Endothelial cell of umbilical vein (primary cell): ENCODE data around the gene ITGA5. TPM values are rescaled to one million over a fixed set of nuclear protein-coding genes. Genes with fewer than 3 reads are reported as not detected.

ENCODE experiments used
- BruUV-seq: library from RNA; stranded (reverse); fragments of 400-500 nt; replicated peaks from 2 replicates; lab custom pipeline; 2021; lab: Mats Ljungman, UMichigan
- CTCF ChIA-PET: fragments of 300-600, 350-600 bp; sonication (Branson Sonifier 250); formaldehyde crosslinking; loops from one replicate; lab custom pipeline; 2021; ENCODE audit warnings: antibody characterized with exemption, inconsistent platforms; lab: Charles Lee
- POLR2A ChIA-PET: fragments of 300-600, 350-600 bp; sonication (Branson Sonifier 250); formaldehyde crosslinking; loops from one replicate; lab custom pipeline; 2021; ENCODE audit warnings: antibody characterized with exemption, inconsistent platforms; lab: Charles Lee
- DNase-seq: peaks from one replicate; pipeline ENCODE4 v3.0.0-alpha.2; 2011; ENCODE audit warnings: low read depth, low spot score
- FAIRE-seq: peaks from 2 replicates; lab custom pipeline; 2011; peaks lifted over from hg19 to GRCh38; lab: Jason Lieb, UNC
- H2AFZ ChIP-seq: 2 replicates; pipeline ENCODE4 v1.6.0; 2012; ENCODE audit warnings: low read depth, low read length, control low read depth, inconsistent platforms
- H3K27ac ChIP-seq: 2 replicates; pipeline ENCODE4 v1.5.1; 2011; ENCODE audit warnings: low read depth, mild to moderate bottlenecking, control low read depth, low read length, moderate library complexity; ENCODE audit not compliant: insufficient read depth
- H3K27me3 ChIP-seq, 2 experiments: 2 replicates each; pipeline versions ENCODE4 v1.6.0 to v1.6.1; 2011; ENCODE audit warnings: low read length in 2 of 2, mixed read lengths in 1 of 2; ENCODE audit not compliant: control insufficient read depth in 2 of 2, insufficient read depth in 2 of 2
- H3K36me3 ChIP-seq, 2 experiments: 2 replicates in 1 of 2; 3 replicates in 1 of 2; pipeline ENCODE4 v1.5.1; 2011; ENCODE audit warnings: low read length in 2 of 2, mild to moderate bottlenecking in 1 of 2, moderate library complexity in 1 of 2; ENCODE audit not compliant: control insufficient read depth in 2 of 2, insufficient read depth in 2 of 2; ENCODE audit errors: extremely low read depth in 1 of 2
- H3K4me1 ChIP-seq: 3 replicates; pipeline ENCODE4 v1.5.1; 2011; ENCODE audit warnings: mild to moderate bottlenecking, low read length; ENCODE audit not compliant: control insufficient read depth, insufficient read depth; ENCODE audit errors: extremely low read depth
- H3K4me2 ChIP-seq: 2 replicates; pipeline ENCODE4 v1.6.1; 2011; ENCODE audit warnings: low read length, control low read depth, mixed read lengths; ENCODE audit not compliant: insufficient read depth
- H3K4me3 ChIP-seq, 3 experiments: fragments of 200-600 bp in 1 of 3; sonication (generic), shearing (Covaris generic) in 1 of 3; replicated peaks in 1 of 3; 2 replicates each; pipeline ENCODE4 v1.5.1; 2011 to 2016; ENCODE audit warnings: control low read depth in 3 of 3, low read length in 3 of 3, mild to moderate bottlenecking in 2 of 3, inconsistent platforms in 1 of 3, low read depth in 1 of 3, moderate library complexity in 1 of 3; ENCODE audit not compliant: insufficient read depth in 1 of 3
- H3K79me2 ChIP-seq: 2 replicates; pipeline ENCODE4 v1.6.0; 2012; ENCODE audit warnings: low read length, inconsistent platforms; ENCODE audit not compliant: control insufficient read depth, insufficient read depth
- H3K9ac ChIP-seq: replicated peaks from 2 replicates; pipeline ENCODE3; 2011; ENCODE audit warnings: low read length, control low read depth; ENCODE audit not compliant: insufficient read depth; ENCODE audit errors: extremely low read depth
- H3K9me1 ChIP-seq: replicated peaks from 3 replicates; pipeline ENCODE4 v1.6.0; 2011; ENCODE audit warnings: mild to moderate bottlenecking, low read length; ENCODE audit not compliant: control insufficient read depth, insufficient read depth; ENCODE audit errors: extremely low read depth
- H3K9me3 ChIP-seq: replicated peaks from 2 replicates; pipeline ENCODE4 v1.5.1; 2012; ENCODE audit warnings: low read length, inconsistent platforms; ENCODE audit not compliant: control insufficient read depth, insufficient read depth
- H4K20me1 ChIP-seq: replicated peaks from 2 replicates; pipeline ENCODE3; 2011; ENCODE audit warnings: mild to moderate bottlenecking, low read length; ENCODE audit not compliant: control insufficient read depth, insufficient read depth; ENCODE audit errors: extremely low read depth
- EZH2 ChIP-seq: IDR thresholded peaks from 2 replicates; pipeline ENCODE4 v1.6.1; 2012; ENCODE audit warnings: borderline replicate concordance, low read depth, mild to moderate bottlenecking, moderate library complexity, low read length, inconsistent platforms; ENCODE audit not compliant: severe bottlenecking
- FOS ChIP-seq: IDR thresholded peaks from 2 replicates; pipeline ENCODE4 v1.6.1; 2011; ENCODE audit warnings: mild to moderate bottlenecking, low read length, moderate library complexity, borderline replicate concordance; ENCODE audit not compliant: insufficient read depth
- GATA2 ChIP-seq: IDR thresholded peaks from 2 replicates; pipeline ENCODE4 v1.7.0; 2011; ENCODE audit warnings: low read depth, mild to moderate bottlenecking, moderate library complexity, mixed read lengths, low read length; ENCODE audit not compliant: insufficient read length, insufficient read depth
- JUN ChIP-seq: IDR thresholded peaks from 2 replicates; pipeline ENCODE4 v1.6.1; 2011; ENCODE audit warnings: borderline replicate concordance, low read depth; ENCODE audit not compliant: insufficient read length, insufficient read depth
- MAX ChIP-seq: IDR thresholded peaks from 2 replicates; pipeline ENCODE4 v1.6.1; 2011; ENCODE audit not compliant: insufficient read depth, insufficient read length
- MYC ChIP-seq: IDR thresholded peaks from one replicate; pipeline ENCODE4 v1.6.1; 2011; ENCODE audit warnings: mild to moderate bottlenecking, low read depth, low read length
- POLR2A ChIP-seq: IDR thresholded peaks from 2 replicates; pipeline ENCODE4 v1.6.1; 2012; ENCODE audit warnings: low read depth, mild to moderate bottlenecking, control low read depth, low read length
- POLR2AphosphoS5 ChIP-seq: IDR thresholded peaks from 2 replicates; pipeline ENCODE4 v1.6.1; 2012; ENCODE audit warnings: low read depth, mild to moderate bottlenecking, control low read depth, low read length, moderate library complexity; ENCODE audit not compliant: insufficient read depth
- dilution Hi-C: fragments of 300-500 bp; cut with MboI; formaldehyde crosslinking; loops from one replicate; pipeline ENCODE4 v1.15.0; 2019; ENCODE audit warnings: low sequenced_read_pairs; ENCODE audit not compliant: extremely low pct_ligation_motif_present
- intact Hi-C: fragments of 100-400 bp; cut with micrococcal nuclease; formaldehyde crosslinking; loops from one replicate; pipeline ENCODE4 v1.10.0; 2022
- polyA plus RNA-seq, 4 experiments: library from polyadenylated mRNA; depleted of rRNA in 3 of 4; stranded (reverse) in 3 of 4; unstranded in 1 of 4; fragments of >200 nt; gene quantifications; 2 replicates each; pipeline versions ENCODE4 v1.2.1 to v1.2.3, GENCODE V29; 2011 to 2012; ENCODE audit warnings: missing spikeins in 1 of 4
- total RNA-seq: library from RNA; stranded (reverse); gene quantifications from 2 replicates; pipeline ENCODE4 v1.2.3, GENCODE V29; 2021
- TF ChIP-seq, protein P1 (sequence below), 2 donors: IDR thresholded peaks; 1 replicate in 1 of 2; 2 replicates in 1 of 2; pipeline ENCODE4 v1.5.1; 2011; ENCODE audit warnings: low read length in 2 of 2, mild to moderate bottlenecking in 2 of 2, moderate library complexity in 2 of 2, control low read depth in 1 of 2, inconsistent platforms in 1 of 2, low read depth in 1 of 2; ENCODE audit not compliant: insufficient read depth in 1 of 2; ENCODE audit errors: extremely low read depth in 1 of 2

Gene ITGA5
- total and polyA plus RNA-seq, 2 donors (not counting 3 experiments of a cell fraction or from before 2014, with no cell fraction given), result 657 to 938 TPM

DNA sequence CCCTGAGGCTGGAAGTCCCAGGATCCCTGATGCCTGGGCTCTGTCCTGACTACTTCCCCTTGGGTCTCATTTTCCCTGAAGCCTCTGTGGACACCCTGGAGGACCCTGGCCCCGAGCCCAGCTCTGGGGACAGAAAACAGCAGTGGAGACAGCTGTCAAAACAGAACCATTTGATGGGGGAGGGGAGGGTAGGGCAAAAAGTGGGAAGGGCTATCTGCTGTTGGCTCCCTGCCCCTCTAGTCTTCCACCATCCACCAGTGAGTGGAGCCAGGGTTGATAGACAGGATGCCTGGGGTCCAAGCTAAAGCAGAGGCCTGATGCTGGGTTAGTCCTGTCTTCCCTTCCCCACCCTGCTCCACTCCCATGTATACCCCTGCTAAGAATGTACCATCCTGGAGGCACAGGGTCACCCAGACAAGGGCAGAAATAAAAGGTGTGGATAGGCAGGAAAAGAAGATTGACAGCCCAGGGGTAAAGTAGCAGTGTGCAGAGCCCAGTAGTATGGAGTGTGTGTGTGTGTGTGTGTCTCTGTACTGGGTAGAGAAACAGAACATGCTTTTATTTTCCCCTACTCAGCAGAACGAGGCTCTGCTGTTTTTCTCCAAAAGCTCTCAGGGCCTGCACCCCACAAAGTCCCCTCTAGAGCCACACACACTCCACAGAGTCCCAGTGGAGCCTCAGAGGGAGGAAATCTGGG is 44.4 kb downstream of the ITGA5 start:
- no peaks in the 10 kb centered on the region for H3K79me2 ChIP-seq
- POLR2A ChIA-PET, result no interaction called here
- FAIRE-seq, result no peak
- BruUV-seq, result no TSS peak
- H3K9me3 ChIP-seq, result no peaks in the 10 kb centered on the region
- H3K9me1 ChIP-seq, result no peaks in the 10 kb centered on the region
- H3K27me3 ChIP-seq, result no peaks in the 10 kb centered on the region
- H2AFZ ChIP-seq, result no peak overlapping the region
- no peak for DNase-seq
- H3K4me2 ChIP-seq, result no peak overlapping the region
- intact Hi-C loops (no loop called here), dilution Hi-C loops (no loop called here)
- TF ChIP-seq JUN (no peak), POLR2A (no peak), FOS (no peak), MYC (no peak), MAX (no peak), GATA2 (no peak), POLR2AphosphoS5 (no peak), EZH2 (no peak)
- TF ChIP-seq, protein P1, sequence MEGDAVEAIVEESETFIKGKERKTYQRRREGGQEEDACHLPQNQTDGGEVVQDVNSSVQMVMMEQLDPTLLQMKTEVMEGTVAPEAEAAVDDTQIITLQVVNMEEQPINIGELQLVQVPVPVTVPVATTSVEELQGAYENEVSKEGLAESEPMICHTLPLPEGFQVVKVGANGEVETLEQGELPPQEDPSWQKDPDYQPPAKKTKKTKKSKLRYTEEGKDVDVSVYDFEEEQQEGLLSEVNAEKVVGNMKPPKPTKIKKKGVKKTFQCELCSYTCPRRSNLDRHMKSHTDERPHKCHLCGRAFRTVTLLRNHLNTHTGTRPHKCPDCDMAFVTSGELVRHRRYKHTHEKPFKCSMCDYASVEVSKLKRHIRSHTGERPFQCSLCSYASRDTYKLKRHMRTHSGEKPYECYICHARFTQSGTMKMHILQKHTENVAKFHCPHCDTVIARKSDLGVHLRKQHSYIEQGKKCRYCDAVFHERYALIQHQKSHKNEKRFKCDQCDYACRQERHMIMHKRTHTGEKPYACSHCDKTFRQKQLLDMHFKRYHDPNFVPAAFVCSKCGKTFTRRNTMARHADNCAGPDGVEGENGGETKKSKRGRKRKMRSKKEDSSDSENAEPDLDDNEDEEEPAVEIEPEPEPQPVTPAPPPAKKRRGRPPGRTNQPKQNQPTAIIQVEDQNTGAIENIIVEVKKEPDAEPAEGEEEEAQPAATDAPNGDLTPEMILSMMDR (IDR thresholded peaks at IDR 0.05; ENCODE audit: extremely low read depth in 1 of 2, insufficient read depth in 1 of 2, low read depth in 1 of 2, low read length in 2 of 2), result no peak
- peaks cover 21% of the 10 kb centered on the region for H3K4me1 ChIP-seq
- CTCF ChIA-PET, result interaction anchor here (1.3 kb wide), 1 partner anchor 65 kb away, joined by 4 read pairs; no protein-coding TSS in a partner anchor
- no peaks in the 10 kb centered on the region for H3K36me3 ChIP-seq
- no peaks in the 10 kb centered on the region for H4K20me1 ChIP-seq
- no peak overlapping the region for H3K4me3 ChIP-seq
- H3K27ac ChIP-seq, result no peak overlapping the region
- no peak overlapping the region for H3K9ac ChIP-seq
